ENCODE measurements around the gene RNU7-1. TPM values are rescaled to one million over a fixed set of nuclear protein-coding genes. Genes with fewer than 3 reads are reported as not detected.

RNU7-1 gene
- total and polyA plus RNA-seq, 9 of the 15 experiments (the other 6 are each of a cell fraction or from before 2014, with no cell fraction given): not detected

DNA sequence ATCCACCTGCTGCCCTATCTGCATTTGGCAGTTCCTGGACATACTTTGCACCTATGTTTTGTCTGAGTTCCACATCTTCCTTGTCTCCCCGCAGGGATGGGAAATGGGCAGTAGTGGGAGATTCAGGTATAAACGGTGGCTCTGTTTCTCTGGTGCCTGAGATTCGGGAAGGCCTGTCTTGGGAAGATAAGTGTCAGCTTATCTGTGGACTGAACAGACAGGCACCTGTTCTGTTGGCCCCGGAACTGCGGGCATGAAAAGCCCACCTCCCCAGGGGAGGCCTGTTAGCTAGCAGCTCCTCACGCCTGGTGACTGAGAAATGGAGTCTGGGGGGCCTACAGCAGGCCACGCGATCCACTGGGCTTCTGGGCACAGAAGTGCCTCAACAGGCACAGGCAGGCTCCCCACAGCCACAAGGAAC, 21.0 kb downstream of the RNU7-1 start (continued):
- TF ChIP-seq E4F1 (CRISPR knock-in tag; IDR thresholded peaks at IDR 0.05; ENCODE audit: borderline replicate concordance) (no peak), MBD1 (CRISPR knock-in tag; IDR thresholded peaks at IDR 0.05) (no peak), ZNF143 (CRISPR knock-in tag; IDR thresholded peaks at IDR 0.05) (no peak), XRCC5 (IDR thresholded peaks at IDR 0.05; ENCODE audit: low read depth, low read length) (no peak), GATA2 (CRISPR knock-in tag; IDR thresholded peaks at IDR 0.05) (peak; percentile 55; the same call in 1 of the 2 replicates), SMARCE1 (IDR thresholded peaks at IDR 0.05) (0 out of 2 replicates have a peak, but pooled peaks have one; percentile 51), MIER1 (IDR thresholded peaks at IDR 0.05; ENCODE audit: low read depth) (no peak), HMG20A (CRISPR knock-in tag; conservative IDR thresholded peaks at IDR 0.05) (no peak), SUPT5H (IDR thresholded peaks at IDR 0.05) (peak; percentile 65), ZNF175 (CRISPR knock-in tag; IDR thresholded peaks at IDR 0.05; ENCODE audit: low read depth) (no peak), KHSRP (IDR thresholded peaks at IDR 0.05) (no peak), ZEB2 (IDR thresholded peaks at IDR 0.05) (peak; percentile 86), LCOR (CRISPR knock-in tag; IDR thresholded peaks at IDR 0.05) (no peak), MTA1 (IDR thresholded peaks at IDR 0.05; ENCODE audit: borderline replicate concordance) (no peak), CREM (IDR thresholded peaks at IDR 0.05; ENCODE audit: low read depth) (no peak), NFXL1 (CRISPR knock-in tag; IDR thresholded peaks at IDR 0.05) (no peak), PHB2 (IDR thresholded peaks at IDR 0.05; ENCODE audit: low read depth) (no peak), ZBTB2 (IDR thresholded peaks at IDR 0.05) (0 out of 2 replicates have a peak, but pooled peaks have one; percentile 24)
- TF ChIP-seq, protein P1, sequence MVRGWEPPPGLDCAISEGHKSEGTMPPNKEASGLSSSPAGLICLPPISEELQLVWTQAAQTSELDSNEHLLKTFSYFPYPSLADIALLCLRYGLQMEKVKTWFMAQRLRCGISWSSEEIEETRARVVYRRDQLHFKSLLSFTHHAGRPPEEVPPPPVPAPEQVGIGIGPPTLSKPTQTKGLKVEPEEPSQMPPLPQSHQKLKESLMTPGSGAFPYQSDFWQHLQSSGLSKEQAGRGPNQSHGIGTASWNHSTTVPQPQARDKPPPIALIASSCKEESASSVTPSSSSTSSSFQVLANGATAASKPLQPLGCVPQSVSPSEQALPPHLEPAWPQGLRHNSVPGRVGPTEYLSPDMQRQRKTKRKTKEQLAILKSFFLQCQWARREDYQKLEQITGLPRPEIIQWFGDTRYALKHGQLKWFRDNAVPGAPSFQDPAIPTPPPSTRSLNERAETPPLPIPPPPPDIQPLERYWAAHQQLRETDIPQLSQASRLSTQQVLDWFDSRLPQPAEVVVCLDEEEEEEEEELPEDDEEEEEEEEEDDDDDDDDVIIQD (CRISPR knock-in tag; IDR thresholded peaks at IDR 0.05): no peak
- TF ChIP-seq, protein P2, sequence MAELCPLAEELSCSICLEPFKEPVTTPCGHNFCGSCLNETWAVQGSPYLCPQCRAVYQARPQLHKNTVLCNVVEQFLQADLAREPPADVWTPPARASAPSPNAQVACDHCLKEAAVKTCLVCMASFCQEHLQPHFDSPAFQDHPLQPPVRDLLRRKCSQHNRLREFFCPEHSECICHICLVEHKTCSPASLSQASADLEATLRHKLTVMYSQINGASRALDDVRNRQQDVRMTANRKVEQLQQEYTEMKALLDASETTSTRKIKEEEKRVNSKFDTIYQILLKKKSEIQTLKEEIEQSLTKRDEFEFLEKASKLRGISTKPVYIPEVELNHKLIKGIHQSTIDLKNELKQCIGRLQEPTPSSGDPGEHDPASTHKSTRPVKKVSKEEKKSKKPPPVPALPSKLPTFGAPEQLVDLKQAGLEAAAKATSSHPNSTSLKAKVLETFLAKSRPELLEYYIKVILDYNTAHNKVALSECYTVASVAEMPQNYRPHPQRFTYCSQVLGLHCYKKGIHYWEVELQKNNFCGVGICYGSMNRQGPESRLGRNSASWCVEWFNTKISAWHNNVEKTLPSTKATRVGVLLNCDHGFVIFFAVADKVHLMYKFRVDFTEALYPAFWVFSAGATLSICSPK (IDR thresholded peaks at IDR 0.05; ENCODE audit: borderline replicate concordance): no peak

All from K562 (cell line).